GM21515 (cell line): ENCODE data around the gene LAMTOR4.

Source experiments
- ATAC-seq: cut with Tn5 transposase; IDR thresholded peaks from one replicate; pipeline ENCODE4 v1.9.1; 2021; ENCODE audit not compliant: unreplicated experiment

Gene LAMTOR4

DNA sequence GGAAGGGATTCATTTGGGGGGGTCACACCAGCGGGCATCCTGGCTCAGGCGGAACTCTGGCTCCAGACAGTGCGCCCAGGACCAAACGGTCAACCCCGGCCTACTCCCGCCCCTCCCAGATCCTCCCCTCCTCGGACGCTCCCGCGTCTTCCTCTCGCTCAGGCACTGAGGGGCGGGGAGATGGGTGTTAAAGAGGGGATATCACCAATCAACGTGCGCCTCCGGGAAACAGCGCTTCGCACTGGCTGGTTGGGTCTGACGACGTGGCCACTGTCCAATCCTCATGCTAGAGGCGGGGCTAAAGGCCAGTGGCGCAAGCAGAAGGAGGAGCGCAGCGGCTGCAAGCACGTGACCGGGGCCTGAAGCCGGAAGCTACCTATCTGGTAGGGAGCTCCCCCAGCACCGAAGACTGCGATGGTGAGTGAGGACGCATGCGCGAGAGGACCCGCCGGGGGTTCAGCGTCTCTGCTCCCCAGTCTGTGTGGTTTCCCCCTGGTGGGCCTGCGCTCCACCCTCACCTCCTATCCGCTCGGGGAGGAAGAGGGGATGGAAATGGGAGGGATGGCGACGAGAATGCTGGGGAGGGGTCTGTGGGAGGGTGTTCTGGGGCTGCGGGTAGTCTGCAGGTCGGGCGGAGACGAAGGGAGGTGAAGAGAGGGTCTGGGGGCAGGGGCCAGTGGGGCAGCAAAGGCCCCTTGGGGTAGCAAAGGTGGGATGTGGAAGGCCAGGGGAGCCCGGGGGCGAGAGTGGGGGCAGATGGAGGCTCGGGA lies at the start of gene LAMTOR4:
LAMTOR4 (plus strand) TSS at position 360 of the 770 bp plus-strand sequence; CDS start at position 415, 55 bp downstream.
- ATAC-seq, result peak; percentile 98

DNA sequence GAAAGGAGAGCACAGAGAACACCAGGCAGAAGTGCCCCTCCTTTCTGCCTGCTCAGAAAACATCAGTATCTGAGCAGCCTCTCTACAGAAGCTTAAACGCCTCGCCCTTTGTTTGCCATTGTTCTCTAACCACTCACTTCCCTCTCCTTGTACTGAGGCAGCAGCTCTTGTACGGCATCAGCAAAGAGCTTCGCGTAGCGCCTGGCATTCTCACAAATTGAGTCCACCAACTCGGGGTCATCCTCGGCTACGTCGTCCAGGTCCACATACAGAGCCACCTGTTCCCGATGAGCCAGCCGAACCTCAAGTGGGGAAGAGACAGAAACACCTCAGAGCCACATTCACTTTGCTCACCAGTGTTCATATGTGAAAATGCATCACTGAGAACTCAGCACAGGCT lies 49.3 kb upstream of the LAMTOR4 start:
- no peak for ATAC-seq

DNA sequence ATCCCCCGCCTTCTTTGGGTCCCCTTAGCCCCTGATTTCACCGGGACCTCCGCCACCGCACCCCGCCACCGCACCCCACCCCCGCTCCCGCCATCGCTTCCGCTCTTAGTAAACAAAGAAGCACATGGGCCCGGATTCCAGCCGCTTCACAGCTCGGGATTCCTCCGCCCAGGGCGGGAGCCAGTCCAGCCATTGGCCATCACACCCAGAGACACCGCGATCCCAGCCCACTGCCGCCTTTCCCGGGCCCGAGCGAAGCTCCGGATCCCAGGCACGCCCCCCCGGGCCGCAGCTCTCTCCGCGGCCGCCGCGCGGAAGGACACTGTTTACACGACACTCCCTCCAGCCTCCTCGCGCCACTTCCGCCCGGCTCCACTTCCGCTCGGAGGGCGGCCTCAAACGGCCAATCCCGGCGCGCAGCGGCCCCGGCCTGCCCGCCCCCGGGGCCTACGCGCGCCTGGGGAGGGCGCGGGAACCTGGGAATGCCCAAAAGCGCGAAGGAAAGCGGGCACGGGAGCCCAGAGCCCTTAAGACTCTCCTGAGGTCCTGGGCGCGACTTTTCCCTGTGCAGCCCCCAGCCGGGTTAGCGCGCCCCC lies 48.2 kb upstream of the LAMTOR4 start:
- ATAC-seq, result peak; percentile 58

GRCh38 chr7:100101016-100101862 lies 47.5 kb upstream of the LAMTOR4 start, which contains the start of the genes AP4M1 and MCM7:
Gene AP4M1, plus strand, starts transcription at chr7:100101643. Its CDS starts 72 bp downstream, at chr7:100101715.
Gene MCM7, minus strand, starts transcription at chr7:100101397. Its CDS starts 103 bp downstream, at chr7:100101294.
- ATAC-seq, result peak; percentile 74

DNA sequence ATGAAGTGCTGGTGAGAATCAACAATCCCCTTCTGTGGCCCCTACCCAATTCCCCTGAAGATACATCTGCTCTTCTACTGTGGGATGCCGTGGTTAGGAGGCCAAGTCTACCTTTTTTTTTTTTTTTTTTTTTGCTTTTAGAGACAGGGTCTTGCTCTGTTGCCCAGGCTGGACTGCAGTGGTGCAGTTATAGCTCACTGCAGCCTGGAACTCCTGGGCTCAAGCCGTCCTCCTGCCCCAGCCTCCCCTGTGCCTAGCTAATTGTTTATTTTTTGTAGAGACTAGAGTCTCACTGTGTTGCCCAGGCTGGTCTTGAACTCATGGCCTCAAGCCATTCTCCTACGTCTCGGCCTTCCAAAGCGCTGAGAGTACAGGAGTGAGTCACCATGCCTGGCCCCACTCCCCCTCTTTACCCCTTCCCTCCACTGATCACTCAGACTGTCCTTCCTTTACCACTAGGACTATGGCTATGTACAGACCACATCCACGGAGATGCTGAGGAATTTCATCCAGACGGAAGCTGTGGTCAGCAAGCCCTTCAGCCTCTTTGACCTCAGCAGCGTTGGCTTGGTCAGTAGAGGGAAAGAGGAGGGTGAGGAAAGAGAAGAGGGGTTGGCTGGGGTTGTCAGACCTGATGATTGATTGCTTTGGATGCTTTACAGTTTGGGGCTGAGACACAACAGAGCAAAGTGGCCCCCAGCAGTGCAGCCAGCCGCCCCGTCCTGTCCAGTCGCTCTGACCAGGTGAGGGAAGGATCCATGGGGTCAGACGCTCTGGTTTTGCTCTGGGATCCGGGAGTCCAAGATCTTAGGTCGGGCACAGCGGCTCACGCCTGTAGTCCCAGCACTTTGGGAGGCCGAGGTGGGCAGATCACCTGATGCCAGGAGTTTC lies 45.5 kb upstream of the LAMTOR4 start:
- no peak for ATAC-seq

DNA sequence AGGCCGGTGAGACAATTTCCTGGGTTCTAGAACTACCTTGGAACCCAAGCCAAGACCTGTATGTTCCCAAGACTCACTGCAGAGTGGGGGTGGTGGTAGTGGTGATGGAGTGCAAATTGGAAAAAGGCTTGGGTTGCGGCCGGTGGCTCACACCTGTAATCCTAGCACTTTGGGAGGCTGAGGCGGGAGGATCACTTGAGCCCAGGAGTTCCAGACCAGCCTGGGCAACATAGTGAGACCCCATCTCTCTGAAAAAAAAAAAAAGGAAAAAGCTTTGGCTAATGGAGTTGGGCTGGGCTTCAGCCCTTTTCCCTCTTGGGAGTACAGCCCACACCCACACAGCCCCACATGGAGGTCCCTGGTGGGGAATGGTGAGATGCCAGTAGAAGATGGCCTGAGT lies 43.2 kb upstream of the LAMTOR4 start:
- ATAC-seq, result no peak

DNA sequence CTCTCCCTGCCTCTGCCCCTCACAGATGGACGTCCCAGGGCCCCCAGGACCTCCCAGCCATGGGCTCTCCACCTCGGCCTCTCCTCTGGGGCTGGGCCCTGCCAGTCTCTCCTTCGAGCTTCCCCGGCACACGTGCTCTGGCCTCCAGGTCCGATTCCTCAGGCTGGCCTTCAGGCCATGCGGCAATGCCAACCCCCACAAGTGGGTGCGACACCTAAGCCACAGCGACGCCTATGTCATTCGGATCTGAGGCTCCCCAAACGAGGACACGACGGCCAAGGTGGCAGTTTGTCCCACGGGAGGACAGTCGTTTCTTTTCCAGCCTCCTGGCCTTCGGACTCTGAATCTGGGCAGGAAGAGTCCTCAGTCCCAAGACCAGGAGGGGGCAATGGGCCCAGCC lies 42.1 kb upstream of the LAMTOR4 start:
- ATAC-seq, result no peak

- ATAC-seq, result no peak
These were observed 41.5 kb upstream of the LAMTOR4 start for GRCh38 chr7:100107125-100107737.

- ATAC-seq, result no peak
These were observed 40.8 kb upstream of the LAMTOR4 start for GRCh38 chr7:100107890-100108289.

GRCh38 chr7:100109521-100110163 lies 39.1 kb upstream of the LAMTOR4 start:
- no peak for ATAC-seq

- ATAC-seq, result no peak
These were observed 37.6 kb upstream of the LAMTOR4 start for GRCh38 chr7:100111156-100111555.

DNA sequence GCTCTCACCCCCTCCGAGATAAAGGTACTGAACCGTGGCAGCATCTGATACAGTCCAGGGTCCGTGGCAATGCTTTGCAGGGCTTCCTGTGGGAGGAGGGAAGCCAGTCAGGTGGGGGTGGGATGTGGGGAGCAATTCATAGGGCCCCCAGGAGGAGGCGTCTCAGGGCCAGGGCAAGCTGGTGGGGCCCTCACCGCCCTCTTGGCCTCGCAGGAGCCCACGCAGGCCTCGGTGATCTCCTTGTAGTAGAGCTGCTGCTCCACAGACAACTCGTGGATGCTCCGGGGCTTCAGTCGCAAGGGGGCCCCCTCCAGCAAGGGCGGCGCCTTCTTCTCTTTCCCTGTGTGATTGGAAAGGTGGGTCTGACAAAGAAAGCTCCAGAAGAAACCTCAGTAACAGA lies 36.8 kb upstream of the LAMTOR4 start:
- no peak for ATAC-seq

- ATAC-seq, result no peak
These were observed 33.7 kb upstream of the LAMTOR4 start for GRCh38 chr7:100115026-100115425.

GRCh38 chr7:100118388-100119071 lies 30.2 kb upstream of the LAMTOR4 start:
- no peak for ATAC-seq

- ATAC-seq, result peak; percentile 65
These were observed 29.4 kb upstream of the LAMTOR4 start, which contains the start of the genes CNPY4 and TAF6 for GRCh38 chr7:100119072-100119969. Gene CNPY4, plus strand, starts transcription at chr7:100119634. Its CDS starts 111 bp downstream, at chr7:100119745. Gene TAF6, minus strand, starts transcription at chr7:100119358. Its CDS starts 5,149 bp downstream, at chr7:100114209.

DNA sequence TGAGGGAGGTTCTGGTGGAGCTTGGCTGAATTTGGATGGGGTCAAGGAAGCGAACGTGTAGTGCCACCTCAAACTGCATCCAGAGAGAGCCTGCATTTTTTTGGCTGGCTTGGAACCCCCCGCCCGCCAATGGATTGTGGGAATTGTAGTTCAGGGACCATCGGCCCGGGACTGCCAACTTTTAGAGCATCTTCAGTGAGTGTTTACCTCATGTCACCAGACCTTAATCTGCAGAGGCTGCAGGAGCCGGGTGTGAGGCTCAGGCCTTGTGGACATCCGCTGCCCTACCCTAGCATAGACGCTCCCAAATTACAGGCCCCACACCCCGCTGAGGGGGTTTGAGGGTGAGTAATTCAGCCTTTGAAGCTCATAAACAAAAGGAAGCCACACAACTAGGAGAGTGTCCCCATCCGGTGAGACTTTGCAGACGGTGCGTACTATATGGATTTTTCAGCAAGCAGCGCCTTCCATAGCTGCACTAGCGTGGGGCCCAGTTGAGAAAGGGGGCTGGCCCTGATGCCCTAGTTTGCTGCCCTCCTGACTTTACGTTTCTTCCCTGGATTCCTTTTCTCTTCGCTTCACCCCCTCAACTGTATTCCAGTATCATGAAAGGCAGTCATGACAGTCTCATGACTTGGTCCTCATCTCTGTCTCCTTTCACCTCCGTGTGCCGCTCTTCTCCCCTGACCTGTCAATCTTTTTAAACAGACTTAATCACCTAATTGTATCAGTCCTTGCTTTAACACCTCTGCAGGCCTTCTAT lies 28.6 kb upstream of the LAMTOR4 start:
- peak; percentile 32 for ATAC-seq

GRCh38 chr7:100120733-100121036 lies 28.0 kb upstream of the LAMTOR4 start:
- no peak for ATAC-seq
